ENCODE measurements around the gene GREM1. TPM values are rescaled to one million over a fixed set of nuclear protein-coding genes. Genes with fewer than 3 reads are reported as not detected.

GREM1 gene
- total and polyA plus RNA-seq, 9 of the 15 experiments (the other 6 are each of a cell fraction or from before 2014, with no cell fraction given), result 0.01 to 0.20 (median 0.06) TPM; not detected in 6

DNA sequence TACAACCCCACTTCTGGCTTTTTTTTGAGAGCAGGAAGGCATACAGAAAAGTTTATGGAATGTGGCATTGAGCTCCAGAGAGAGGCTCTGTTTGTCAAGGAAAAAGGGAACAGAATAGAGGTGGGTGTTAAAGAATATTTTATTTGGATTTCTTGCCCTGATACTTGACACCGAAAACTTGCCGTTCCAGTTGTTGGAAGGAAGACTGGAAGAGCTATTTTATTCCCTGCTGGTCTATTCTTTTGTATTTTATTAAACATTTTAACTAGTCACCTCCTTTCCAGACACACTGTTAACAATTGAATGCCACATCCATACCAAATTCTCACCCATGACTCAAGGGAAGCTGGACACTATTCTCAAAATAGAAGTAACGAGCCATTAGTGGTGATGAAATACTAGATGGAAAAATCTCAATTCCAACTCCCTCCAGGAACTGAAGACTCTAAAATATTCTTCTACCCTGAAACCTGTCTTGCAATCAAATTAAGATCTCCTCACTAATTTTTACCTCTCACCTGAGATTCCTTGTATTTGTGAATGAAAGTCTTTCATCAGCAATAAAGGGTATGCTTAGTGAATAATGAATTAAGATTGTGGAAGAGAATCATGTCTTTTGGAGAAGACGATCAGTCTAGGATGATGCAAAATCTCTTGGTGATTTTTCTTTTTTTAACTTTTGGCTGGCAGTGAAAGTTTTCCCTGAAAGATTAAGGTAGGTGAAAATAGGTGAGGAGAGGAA is 28.5 kb downstream of the GREM1 start:
- Histone ChIP-seq H3K27ac (ENCODE audit: extremely low read depth, low read depth, low read length) (no peak overlapping the region), H3K4me1 (replicated peaks in 1 of 2; ENCODE audit: control insufficient read depth in 2 of 2, insufficient read depth in 2 of 2, low read length in 2 of 2) (no peaks in the 10 kb centered on the region), H2AFZ (ENCODE audit: low read depth, low read length) (no peak overlapping the region), H3K27me3 (ENCODE audit: control insufficient read depth in 2 of 2, insufficient read depth in 2 of 2, low read length in 2 of 2) (peaks cover 0 to 3% of the 10 kb centered on the region in 2 experiments; a peak in 1 of 5 replicates), H4K20me1 (replicated peaks; ENCODE audit: control insufficient read depth, insufficient read depth, low read length) (no peaks in the 10 kb centered on the region), H3K9ac (ENCODE audit: insufficient read depth in 1 of 2, low read depth in 2 of 2, low read length in 2 of 2) (no peak overlapping the region), H3K36me3 (ENCODE audit: control insufficient read depth, insufficient read depth, low read length) (no peaks in the 10 kb centered on the region), H3K9me3 (replicated peaks; ENCODE audit: control insufficient read depth, insufficient read depth, low read depth, low read length) (no peaks in the 10 kb centered on the region), H3K79me2 (ENCODE audit: control insufficient read depth, insufficient read depth, low read length) (no peaks in the 10 kb centered on the region), H3K9me1 (ENCODE audit: control insufficient read depth, insufficient read depth, low read length) (no peaks in the 10 kb centered on the region), H3K4me3 (no peak overlapping the region), H3K4me2 (ENCODE audit: insufficient read depth, low read length) (no peak overlapping the region)
- no TSS peak for BruUV-seq (replicated peaks)
- CTCF ChIA-PET (ENCODE audit: low intra/inter-chr PET ratio), result no interaction called here
- in situ Hi-C loops (cut with MboI), result no loop called here
- FAIRE-seq (no peak), DNase-seq (ENCODE audit: extremely low read depth in 1 of 4, low spot score in 3 of 4) (no peak), ATAC-seq (no peak)
- WGBS (ENCODE audit: insufficient coverage, low coverage, missing lambda C conversion rate), result 4% methylated on average over 4 of the region's 4 CpGs
- no peak for TF ChIP-seq MNT (conservative IDR thresholded peaks at IDR 0.05)
- no peak for TF ChIP-seq NCOA6 (IDR thresholded peaks at IDR 0.05)
- TF ChIP-seq HNRNPL (IDR thresholded peaks at IDR 0.05; ENCODE audit: low read depth, low read length), result no peak
- no peak for TF ChIP-seq EGR1 (conservative IDR thresholded peaks at IDR 0.05)
- TF ChIP-seq FOS (IDR thresholded peaks at IDR 0.05; ENCODE audit: extremely low read depth, insufficient read length), result no peak
- TF ChIP-seq MBD2 (IDR thresholded peaks at IDR 0.05; ENCODE audit: borderline replicate concordance, low read depth), result no peak
- no peak for TF ChIP-seq RBM15 (IDR thresholded peaks at IDR 0.05; ENCODE audit: insufficient read depth, low read length)
- TF ChIP-seq CBFA2T3 (IDR thresholded peaks at IDR 0.05), result no peak
- TF ChIP-seq SIRT6 (IDR thresholded peaks at IDR 0.05; ENCODE audit: low read depth, low read length), result no peak
- TF ChIP-seq VEZF1 (CRISPR knock-in tag; IDR thresholded peaks at IDR 0.05), result no peak
- intact Hi-C loops (cut with micrococcal nuclease), result no loop called here
- POLR2A ChIA-PET, result no interaction called here

Measured in K562 (cell line).